ENCODE data around the gene TDRD9. TPM values are rescaled to one million over a fixed set of nuclear protein-coding genes. Genes with fewer than 3 reads are reported as not detected.

The TDRD9 gene
- total and polyA plus RNA-seq, 2 experiments from 2014 or later = 0.24 TPM; not detected in 1

DNA sequence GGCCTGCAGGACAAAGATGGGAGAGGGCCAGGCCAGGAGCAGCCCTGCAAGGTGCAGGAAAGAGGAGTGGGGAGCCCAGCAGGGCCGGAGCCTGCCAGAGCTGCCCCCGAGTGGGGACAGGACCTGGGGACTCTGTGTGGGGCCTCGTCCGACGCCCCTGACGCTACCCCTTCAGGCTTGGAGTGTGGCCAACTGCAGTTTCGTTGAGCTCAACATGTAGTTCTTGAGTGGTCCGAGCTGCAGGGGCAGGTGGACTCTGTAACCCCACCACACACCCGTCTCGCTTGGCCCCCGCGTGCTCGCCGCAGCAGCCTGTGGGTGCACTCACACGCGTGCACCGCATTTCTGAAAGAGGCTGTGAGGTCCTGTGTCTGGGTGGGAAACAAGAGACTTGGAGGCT lies 159.2 kb downstream of the TDRD9 start:
- ATAC-seq (no peak), DNase-seq (ENCODE audit: low spot score) (peak; percentile 0)
- Histone ChIP-seq H2AFZ (no peak overlapping the region), H3K9me2 (ENCODE audit: insufficient read depth) (no peaks in the 10 kb centered on the region), H3K4me1 (ENCODE audit: insufficient read depth) (0 out of 2 replicates have a peak, but pooled peaks cover 3% of the 10 kb centered on the region), H3K4me2 (no peak overlapping the region), H4K20me1 (replicated peaks; ENCODE audit: insufficient read depth) (no peaks in the 10 kb centered on the region), H3K36me3 (ENCODE audit: insufficient read depth) (no peaks in the 10 kb centered on the region), H3K4me3 (no peak overlapping the region), H3K27ac (ENCODE audit: low read depth) (no peak overlapping the region), H3K79me2 (replicated peaks; ENCODE audit: insufficient read depth) (no peaks in the 10 kb centered on the region), H3K27me3 (ENCODE audit: insufficient read depth) (peaks cover 8% of the 10 kb centered on the region; the same call in 1 of the 2 replicates), H3F3A (replicated peaks; ENCODE audit: low read depth) (no peaks in the 10 kb centered on the region)
- Mint-ChIP-seq H3K4me1 (peaks cover 5% of the 10 kb centered on the region; the same call in 2 of the 3 replicates), H3K9me3 (peaks cover 2% of the 10 kb centered on the region; the same call in 1 of the 3 replicates), H3K4me3 (no peak overlapping the region), H3K27ac (no peak overlapping the region), H3K36me3 (ENCODE audit: low read depth) (no peaks in the 10 kb centered on the region; the same call in 2 of the 3 replicates), H3K27me3 (ENCODE audit: insufficient read depth, low read depth, poor library complexity) (peaks cover 22% of the 10 kb centered on the region)
- TF ChIP-seq CREB1 (CRISPR knock-in tag; IDR thresholded peaks at IDR 0.05; ENCODE audit: low read depth) (no peak), STAT1 (IDR thresholded peaks at IDR 0.05; ENCODE audit: unreplicated experiment) (no peak), ETS1 (IDR thresholded peaks at IDR 0.05) (no peak), POLR2AphosphoS5 (IDR thresholded peaks at IDR 0.05; ENCODE audit: low read depth) (no peak), EZH2phosphoT487 (IDR thresholded peaks at IDR 0.05; ENCODE audit: unreplicated experiment) (no peak)

DNA sequence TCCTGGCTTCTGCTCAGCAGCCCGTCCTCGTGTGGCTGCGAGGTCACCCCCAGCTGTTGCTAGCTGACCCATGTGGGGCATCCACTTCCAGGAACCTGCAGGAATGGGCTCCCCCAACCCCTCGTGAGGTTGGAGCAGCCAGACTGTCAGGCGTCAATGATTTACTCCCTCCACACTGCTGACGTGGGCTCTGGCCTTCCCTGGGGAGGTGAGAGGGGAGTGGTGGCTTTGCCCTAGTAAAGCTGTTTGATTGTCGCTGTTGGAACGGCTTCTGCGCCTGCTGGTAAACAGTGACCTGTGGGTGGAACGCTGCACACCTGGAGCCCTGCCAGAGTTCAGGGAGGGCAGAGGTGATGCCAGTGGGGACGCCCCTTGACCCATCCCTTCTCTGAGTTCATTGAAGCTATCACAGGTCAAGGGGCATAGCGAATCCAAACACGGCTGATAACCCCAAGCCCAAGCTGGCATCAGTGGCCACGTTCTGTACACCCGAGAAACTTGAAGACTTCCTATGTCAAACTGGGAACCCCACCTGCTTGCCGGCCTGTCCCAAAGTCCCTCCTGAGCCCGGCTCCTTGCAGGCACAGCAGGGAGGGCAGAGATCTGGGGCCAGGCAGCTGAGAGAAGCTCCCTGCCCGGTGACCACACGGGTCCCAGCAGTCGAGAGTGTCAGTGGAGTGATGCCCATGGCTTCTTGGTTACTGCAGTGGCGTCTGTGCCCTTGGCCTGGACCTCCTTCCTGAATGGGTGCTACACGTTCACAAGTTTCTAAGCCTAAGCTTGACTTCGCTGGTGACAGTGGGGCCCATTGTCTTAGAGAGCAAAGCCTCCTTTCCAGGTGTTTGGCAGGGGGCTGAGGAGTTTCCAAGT lies 160.0 kb downstream of the TDRD9 start:
- H3K27ac ChIP-seq (ENCODE audit: low read depth) = no peak overlapping the region
- ATAC-seq (no peak), DNase-seq (ENCODE audit: low spot score) (no peak)
- H2AFZ ChIP-seq = no peak overlapping the region
- H3K4me3 ChIP-seq = no peak overlapping the region
- no peaks in the 10 kb centered on the region for H4K20me1 ChIP-seq (replicated peaks; ENCODE audit: insufficient read depth)
- peaks cover 5% of the 10 kb centered on the region; the same call in 2 of the 3 replicates for H3K4me1 Mint-ChIP-seq
- H3K79me2 ChIP-seq (replicated peaks; ENCODE audit: insufficient read depth) = no peaks in the 10 kb centered on the region
- H3K27me3 Mint-ChIP-seq (ENCODE audit: insufficient read depth, low read depth, poor library complexity) = peaks cover 22% of the 10 kb centered on the region
- H3K36me3 ChIP-seq (ENCODE audit: insufficient read depth) = no peaks in the 10 kb centered on the region
- H3K9me3 Mint-ChIP-seq = peaks cover 2% of the 10 kb centered on the region; the same call in 1 of the 3 replicates
- no peak overlapping the region for H3K27ac Mint-ChIP-seq
- H3K4me1 ChIP-seq (ENCODE audit: insufficient read depth) = 0 out of 2 replicates have a peak, but pooled peaks cover 3% of the 10 kb centered on the region
- peaks cover 8% of the 10 kb centered on the region; the same call in 1 of the 2 replicates for H3K27me3 ChIP-seq (ENCODE audit: insufficient read depth)
- no peaks in the 10 kb centered on the region; the same call in 2 of the 3 replicates for H3K36me3 Mint-ChIP-seq (ENCODE audit: low read depth)
- no peaks in the 10 kb centered on the region for H3K9me2 ChIP-seq (ENCODE audit: insufficient read depth)
- no peak overlapping the region for H3K4me2 ChIP-seq
- H3F3A ChIP-seq (replicated peaks; ENCODE audit: low read depth) = no peaks in the 10 kb centered on the region
- no peak overlapping the region for H3K4me3 Mint-ChIP-seq
- TF ChIP-seq ETS1 (IDR thresholded peaks at IDR 0.05) = no peak
- TF ChIP-seq REST (IDR thresholded peaks at IDR 0.05; ENCODE audit: unreplicated experiment) = no peak
- TF ChIP-seq, protein P1, sequence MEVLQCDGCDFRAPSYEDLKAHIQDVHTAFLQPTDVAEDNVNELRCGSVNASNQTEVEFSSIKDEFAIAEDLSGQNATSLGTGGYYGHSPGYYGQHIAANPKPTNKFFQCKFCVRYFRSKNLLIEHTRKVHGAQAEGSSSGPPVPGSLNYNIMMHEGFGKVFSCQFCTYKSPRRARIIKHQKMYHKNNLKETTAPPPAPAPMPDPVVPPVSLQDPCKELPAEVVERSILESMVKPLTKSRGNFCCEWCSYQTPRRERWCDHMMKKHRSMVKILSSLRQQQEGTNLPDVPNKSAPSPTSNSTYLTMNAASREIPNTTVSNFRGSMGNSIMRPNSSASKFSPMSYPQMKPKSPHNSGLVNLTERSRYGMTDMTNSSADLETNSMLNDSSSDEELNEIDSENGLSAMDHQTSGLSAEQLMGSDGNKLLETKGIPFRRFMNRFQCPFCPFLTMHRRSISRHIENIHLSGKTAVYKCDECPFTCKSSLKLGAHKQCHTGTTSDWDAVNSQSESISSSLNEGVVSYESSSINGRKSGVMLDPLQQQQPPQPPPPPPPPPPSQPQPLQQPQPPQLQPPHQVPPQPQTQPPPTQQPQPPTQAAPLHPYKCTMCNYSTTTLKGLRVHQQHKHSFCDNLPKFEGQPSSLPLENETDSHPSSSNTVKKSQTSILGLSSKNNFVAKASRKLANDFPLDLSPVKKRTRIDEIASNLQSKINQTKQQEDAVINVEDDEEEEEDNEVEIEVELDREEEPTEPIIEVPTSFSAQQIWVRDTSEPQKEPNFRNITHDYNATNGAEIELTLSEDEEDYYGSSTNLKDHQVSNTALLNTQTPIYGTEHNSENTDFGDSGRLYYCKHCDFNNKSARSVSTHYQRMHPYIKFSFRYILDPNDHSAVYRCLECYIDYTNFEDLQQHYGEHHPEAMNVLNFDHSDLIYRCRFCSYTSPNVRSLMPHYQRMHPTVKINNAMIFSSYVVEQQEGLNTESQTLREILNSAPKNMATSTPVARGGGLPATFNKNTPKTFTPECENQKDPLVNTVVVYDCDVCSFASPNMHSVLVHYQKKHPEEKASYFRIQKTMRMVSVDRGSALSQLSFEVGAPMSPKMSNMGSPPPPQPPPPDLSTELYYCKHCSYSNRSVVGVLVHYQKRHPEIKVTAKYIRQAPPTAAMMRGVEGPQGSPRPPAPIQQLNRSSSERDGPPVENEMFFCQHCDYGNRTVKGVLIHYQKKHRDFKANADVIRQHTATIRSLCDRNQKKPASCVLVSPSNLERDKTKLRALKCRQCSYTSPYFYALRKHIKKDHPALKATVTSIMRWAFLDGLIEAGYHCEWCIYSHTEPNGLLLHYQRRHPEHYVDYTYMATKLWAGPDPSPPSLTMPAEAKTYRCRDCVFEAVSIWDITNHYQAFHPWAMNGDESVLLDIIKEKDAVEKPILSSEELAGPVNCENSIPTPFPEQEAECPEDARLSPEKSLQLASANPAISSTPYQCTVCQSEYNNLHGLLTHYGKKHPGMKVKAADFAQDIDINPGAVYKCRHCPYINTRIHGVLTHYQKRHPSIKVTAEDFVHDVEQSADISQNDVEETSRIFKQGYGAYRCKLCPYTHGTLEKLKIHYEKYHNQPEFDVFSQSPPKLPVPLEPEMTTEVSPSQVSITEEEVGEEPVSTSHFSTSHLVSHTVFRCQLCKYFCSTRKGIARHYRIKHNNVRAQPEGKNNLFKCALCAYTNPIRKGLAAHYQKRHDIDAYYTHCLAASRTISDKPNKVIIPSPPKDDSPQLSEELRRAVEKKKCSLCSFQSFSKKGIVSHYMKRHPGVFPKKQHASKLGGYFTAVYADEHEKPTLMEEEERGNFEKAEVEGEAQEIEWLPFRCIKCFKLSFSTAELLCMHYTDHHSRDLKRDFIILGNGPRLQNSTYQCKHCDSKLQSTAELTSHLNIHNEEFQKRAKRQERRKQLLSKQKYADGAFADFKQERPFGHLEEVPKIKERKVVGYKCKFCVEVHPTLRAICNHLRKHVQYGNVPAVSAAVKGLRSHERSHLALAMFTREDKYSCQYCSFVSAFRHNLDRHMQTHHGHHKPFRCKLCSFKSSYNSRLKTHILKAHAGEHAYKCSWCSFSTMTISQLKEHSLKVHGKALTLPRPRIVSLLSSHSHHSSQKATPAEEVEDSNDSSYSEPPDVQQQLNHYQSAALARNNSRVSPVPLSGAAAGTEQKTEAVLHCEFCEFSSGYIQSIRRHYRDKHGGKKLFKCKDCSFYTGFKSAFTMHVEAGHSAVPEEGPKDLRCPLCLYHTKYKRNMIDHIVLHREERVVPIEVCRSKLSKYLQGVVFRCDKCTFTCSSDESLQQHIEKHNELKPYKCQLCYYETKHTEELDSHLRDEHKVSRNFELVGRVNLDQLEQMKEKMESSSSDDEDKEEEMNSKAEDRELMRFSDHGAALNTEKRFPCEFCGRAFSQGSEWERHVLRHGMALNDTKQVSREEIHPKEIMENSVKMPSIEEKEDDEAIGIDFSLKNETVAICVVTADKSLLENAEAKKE (CRISPR knock-in tag; IDR thresholded peaks at IDR 0.05) = no peak

Measured in GM23338 (cell line).